RWPE2 (cell line): ENCODE measurements around the gene C1S.
A peak's percentile ranks its signal among the peaks of the same experiment; 100 is the strongest.
"Not testable (repeated sequence)": the region's sequence is repeated elsewhere in the genome, so short reads cannot be mapped to it uniquely, and the experiment has no call there.

Experiments
- ATAC-seq: fragments of 200-7000 bp; cut with Tn5 transposase; 3 replicates; pipeline ENCODE4 v1.9.1; 2021; ENCODE audit warnings: low read depth
- DNase-seq: peaks from one replicate; pipeline ENCODE4 v3.0.0-alpha.2; 2020; ENCODE audit warnings: low spot score
- H3K27ac ChIP-seq: fragments of 450-650 bp; 2 replicates; pipeline ENCODE4 v1.5.1; 2017; ENCODE audit warnings: mild to moderate bottlenecking; ENCODE audit not compliant: poor library complexity, severe bottlenecking
- H3K27me3 ChIP-seq: fragments of 250-450 bp; sonication (Bioruptor Pico); 2 replicates; pipeline ENCODE4 v1.5.1; 2021; ENCODE audit warnings: mild to moderate bottlenecking, moderate library complexity; ENCODE audit not compliant: insufficient read depth, poor library complexity, severe bottlenecking
- H3K36me3 ChIP-seq: fragments of 250-450 bp; sonication (Bioruptor Pico); 2 replicates; pipeline ENCODE4 v1.5.1; 2020; ENCODE audit warnings: low read depth, mild to moderate bottlenecking, moderate library complexity
- H3K4me1 ChIP-seq: fragments of 250-450 bp; sonication (Bioruptor Pico); 2 replicates; pipeline ENCODE4 v1.5.1; 2021; ENCODE audit warnings: mild to moderate bottlenecking, moderate library complexity; ENCODE audit not compliant: insufficient read depth, poor library complexity, severe bottlenecking
- H3K4me3 ChIP-seq: fragments of 250-450 bp; sonication (Bioruptor Pico); 2 replicates; pipeline ENCODE4 v1.5.1; 2021; ENCODE audit warnings: mild to moderate bottlenecking, moderate library complexity; ENCODE audit not compliant: severe bottlenecking
- H3K9me3 ChIP-seq: fragments of 250-450 bp; sonication (Bioruptor Pico); 2 replicates; pipeline ENCODE4 v1.5.1; 2021; ENCODE audit warnings: mild to moderate bottlenecking, moderate library complexity; ENCODE audit not compliant: severe bottlenecking
- CTCF ChIP-seq: fragments of 450-650 bp; IDR thresholded peaks from one replicate; pipeline ENCODE4 v1.5.1; 2017; ENCODE audit warnings: mild to moderate bottlenecking, moderate library complexity; ENCODE audit not compliant: poor library complexity, severe bottlenecking

The C1S gene

GRCh38 chr12:7060353-7060954, at the start of gene C1S:
C1S (plus strand) TSS chr12:7060718; CDS start chr12:7061913, 1,195 bp downstream.
- Histone ChIP-seq H3K4me3 (no peak within 1 kb of the TSS), H3K36me3 (no peaks in the 10 kb centered on the region), H3K27me3 (no peaks in the 10 kb centered on the region), H3K4me1 (no peaks in the 10 kb centered on the region), H3K27ac (no peak within 1 kb of the TSS), H3K9me3 (no peaks in the 10 kb centered on the region)
- peak; percentile 85 for TF ChIP-seq CTCF
- DNase-seq (no peak), ATAC-seq (peak; percentile 97)

- not testable (repeated sequence) for DNase-seq, ATAC-seq, H3K27me3 ChIP-seq, H3K9me3 ChIP-seq, H3K27ac ChIP-seq, H3K4me3 ChIP-seq, H3K4me1 ChIP-seq
- H3K36me3 ChIP-seq = peaks cover 14% of the 10 kb centered on the region
Observed at GRCh38 chr12:7011398-7011797, 49.1 kb upstream of the C1S start.

GRCh38 chr12:7012024-7012607, 48.4 kb upstream of the C1S start:
- no peaks in the 10 kb centered on the region for H3K9me3 ChIP-seq
- TF ChIP-seq CTCF = no peak
- DNase-seq = no peak
- no peak overlapping the region for H3K4me3 ChIP-seq
- H3K27me3 ChIP-seq = no peaks in the 10 kb centered on the region
- H3K27ac ChIP-seq = no peak overlapping the region
- peaks cover 14% of the 10 kb centered on the region for H3K36me3 ChIP-seq
- no peaks in the 10 kb centered on the region for H3K4me1 ChIP-seq
- no peak for ATAC-seq

- Histone ChIP-seq H3K4me1 (peaks cover 4% of the 10 kb centered on the region), H3K9me3 (no peaks in the 10 kb centered on the region), H3K36me3 (peaks cover 14% of the 10 kb centered on the region), H3K4me3 (no peak overlapping the region), H3K27ac (no peak overlapping the region), H3K27me3 (no peaks in the 10 kb centered on the region)
- ATAC-seq (no peak), DNase-seq (no peak)
- TF ChIP-seq CTCF = no peak
Observed at GRCh38 chr12:7013101-7013500, 47.4 kb upstream of the C1S start.

- Histone ChIP-seq H3K27ac (no peak overlapping the region), H3K4me1 (peaks cover 4% of the 10 kb centered on the region), H3K4me3 (no peak overlapping the region), H3K36me3 (peaks cover 4% of the 10 kb centered on the region), H3K9me3 (no peaks in the 10 kb centered on the region), H3K27me3 (no peaks in the 10 kb centered on the region)
- ATAC-seq (no peak), DNase-seq (no peak)
- no peak for TF ChIP-seq CTCF
Observed at GRCh38 chr12:7015555-7016370, 44.8 kb upstream of the C1S start.
